Astrocyte (in vitro differentiated cells and primary cell): Measurements from ENCODE around the gene UTF1.

Experiments used
- EZH2 ChIP-seq: IDR thresholded peaks from 2 replicates; pipeline ENCODE4 v1.6.1; 2012; ENCODE audit warnings: mild to moderate bottlenecking, low read length, inconsistent platforms; ENCODE audit not compliant: insufficient read depth
- TF ChIP-seq, protein P1 (sequence below): IDR thresholded peaks from 2 replicates; pipeline ENCODE4 v1.5.1; 2011; ENCODE audit warnings: low read depth, mild to moderate bottlenecking, inconsistent platforms, low read length, moderate library complexity; ENCODE audit not compliant: insufficient read depth

DNA sequence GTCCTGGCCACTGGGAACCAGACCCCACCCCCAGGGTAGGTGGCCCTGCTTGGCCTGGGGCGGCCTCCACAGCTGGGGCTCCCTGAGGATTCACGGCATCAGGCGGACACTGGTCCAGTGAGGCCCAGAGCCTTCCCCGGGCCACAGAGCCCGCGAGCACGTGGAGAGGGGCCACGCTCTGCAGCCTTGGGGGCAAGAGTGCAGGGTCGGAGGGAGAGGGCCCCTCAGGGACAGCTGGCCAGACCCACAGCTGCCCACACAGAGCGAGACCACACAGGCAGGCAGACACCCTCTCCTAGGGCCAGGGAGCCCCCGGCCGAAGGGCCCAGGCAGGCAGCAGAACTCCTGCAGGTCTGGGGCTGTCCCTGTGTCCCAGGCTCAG, 18.3 kb downstream of the UTF1 start:
- TF ChIP-seq, protein P1, sequence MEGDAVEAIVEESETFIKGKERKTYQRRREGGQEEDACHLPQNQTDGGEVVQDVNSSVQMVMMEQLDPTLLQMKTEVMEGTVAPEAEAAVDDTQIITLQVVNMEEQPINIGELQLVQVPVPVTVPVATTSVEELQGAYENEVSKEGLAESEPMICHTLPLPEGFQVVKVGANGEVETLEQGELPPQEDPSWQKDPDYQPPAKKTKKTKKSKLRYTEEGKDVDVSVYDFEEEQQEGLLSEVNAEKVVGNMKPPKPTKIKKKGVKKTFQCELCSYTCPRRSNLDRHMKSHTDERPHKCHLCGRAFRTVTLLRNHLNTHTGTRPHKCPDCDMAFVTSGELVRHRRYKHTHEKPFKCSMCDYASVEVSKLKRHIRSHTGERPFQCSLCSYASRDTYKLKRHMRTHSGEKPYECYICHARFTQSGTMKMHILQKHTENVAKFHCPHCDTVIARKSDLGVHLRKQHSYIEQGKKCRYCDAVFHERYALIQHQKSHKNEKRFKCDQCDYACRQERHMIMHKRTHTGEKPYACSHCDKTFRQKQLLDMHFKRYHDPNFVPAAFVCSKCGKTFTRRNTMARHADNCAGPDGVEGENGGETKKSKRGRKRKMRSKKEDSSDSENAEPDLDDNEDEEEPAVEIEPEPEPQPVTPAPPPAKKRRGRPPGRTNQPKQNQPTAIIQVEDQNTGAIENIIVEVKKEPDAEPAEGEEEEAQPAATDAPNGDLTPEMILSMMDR, result no peak
- TF ChIP-seq EZH2, result no peak
